ENCODE measurements around the gene PRDM16. TPM values are rescaled to one million over a fixed set of nuclear protein-coding genes. Genes with fewer than 3 reads are reported as not detected.

The PRDM16 gene
- total and polyA plus RNA-seq, 7 donors = 0.04 to 1.2 (median 0.31) TPM

DNA sequence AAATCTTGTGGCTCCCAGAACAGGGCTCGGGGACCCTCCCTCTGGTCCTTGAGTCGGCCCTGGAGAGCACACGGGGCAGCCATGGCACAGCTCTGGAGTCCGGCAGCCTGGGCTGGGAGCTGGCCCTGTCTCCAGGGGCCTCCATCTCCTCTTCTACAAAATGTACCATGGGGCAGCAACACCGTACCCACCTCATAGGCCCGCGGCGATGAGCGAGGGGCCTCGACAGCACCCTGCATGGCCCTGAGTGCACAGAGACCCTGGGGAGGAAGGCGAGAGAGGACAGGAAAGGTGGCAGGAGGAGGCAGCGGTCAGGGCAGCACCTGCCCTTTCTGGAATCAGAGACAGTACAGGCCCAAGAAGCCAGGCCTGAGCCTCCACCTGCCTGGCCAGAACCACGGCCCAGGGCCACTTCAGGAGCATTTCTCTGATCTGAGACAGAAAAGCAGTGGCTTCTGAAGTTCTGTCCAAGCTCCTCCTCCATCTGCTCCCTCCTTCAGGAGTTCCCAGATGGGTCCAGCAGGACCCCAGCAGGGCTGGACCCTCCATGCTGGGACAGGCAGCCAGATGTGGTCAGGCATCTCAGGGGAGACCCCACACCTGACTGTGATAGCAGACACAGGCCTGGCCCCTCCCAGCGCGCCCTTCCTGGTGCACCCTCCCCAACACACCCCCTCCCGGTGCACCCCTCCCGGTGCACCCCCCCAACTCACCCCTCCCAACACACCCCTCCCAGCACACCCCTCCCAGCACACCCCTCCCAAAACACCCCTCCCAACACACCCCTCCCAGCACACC lies 309.6 kb downstream of the PRDM16 start:
- 88 to 95% (median 90%) methylated on average over 13 to 17 of the region's 17 CpGs for WGBS, 3 donors
- DNase-seq (no peak), ATAC-seq (no peak)
- Histone ChIP-seq H3K27ac (no peak overlapping the region), H3K9me3 (no peaks in the 10 kb centered on the region), H3K27me3 (ENCODE audit: insufficient read depth in 3 of 3, low read length in 2 of 3) (peaks cover 0 to 6% (median 6%) of the 10 kb centered on the region in 3 donors), H3K36me3 (ENCODE audit: insufficient read depth in 1 of 2, low read depth in 1 of 2) (no peaks in the 10 kb centered on the region), H3K4me1 (no peaks in the 10 kb centered on the region), H3K4me3 (no peak overlapping the region)
- TF ChIP-seq, protein P1, sequence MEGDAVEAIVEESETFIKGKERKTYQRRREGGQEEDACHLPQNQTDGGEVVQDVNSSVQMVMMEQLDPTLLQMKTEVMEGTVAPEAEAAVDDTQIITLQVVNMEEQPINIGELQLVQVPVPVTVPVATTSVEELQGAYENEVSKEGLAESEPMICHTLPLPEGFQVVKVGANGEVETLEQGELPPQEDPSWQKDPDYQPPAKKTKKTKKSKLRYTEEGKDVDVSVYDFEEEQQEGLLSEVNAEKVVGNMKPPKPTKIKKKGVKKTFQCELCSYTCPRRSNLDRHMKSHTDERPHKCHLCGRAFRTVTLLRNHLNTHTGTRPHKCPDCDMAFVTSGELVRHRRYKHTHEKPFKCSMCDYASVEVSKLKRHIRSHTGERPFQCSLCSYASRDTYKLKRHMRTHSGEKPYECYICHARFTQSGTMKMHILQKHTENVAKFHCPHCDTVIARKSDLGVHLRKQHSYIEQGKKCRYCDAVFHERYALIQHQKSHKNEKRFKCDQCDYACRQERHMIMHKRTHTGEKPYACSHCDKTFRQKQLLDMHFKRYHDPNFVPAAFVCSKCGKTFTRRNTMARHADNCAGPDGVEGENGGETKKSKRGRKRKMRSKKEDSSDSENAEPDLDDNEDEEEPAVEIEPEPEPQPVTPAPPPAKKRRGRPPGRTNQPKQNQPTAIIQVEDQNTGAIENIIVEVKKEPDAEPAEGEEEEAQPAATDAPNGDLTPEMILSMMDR (IDR thresholded peaks at IDR 0.05) = no peak
- intact Hi-C loops (cut with DNase I) = no loop called here

DNA sequence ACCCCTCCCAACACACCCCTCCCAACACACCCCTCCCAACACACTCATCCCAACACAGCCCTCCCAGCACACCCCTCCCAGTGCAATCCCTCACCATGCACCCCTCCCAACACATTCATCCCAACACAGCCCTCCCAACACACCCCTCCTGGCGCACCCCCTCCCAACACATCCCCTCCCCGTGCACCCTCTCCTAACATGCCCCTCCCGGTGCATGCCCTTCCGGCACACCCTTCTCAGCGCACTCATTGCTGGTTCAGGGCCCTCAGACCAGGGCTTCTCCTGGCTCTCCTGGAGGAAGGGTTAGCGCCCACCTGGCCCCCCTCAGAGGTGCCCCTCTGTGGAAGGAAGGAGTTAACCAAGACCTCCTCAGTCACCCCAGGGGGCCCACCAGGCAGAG lies 310.9 kb downstream of the PRDM16 start:
- Histone ChIP-seq H3K4me3 (no peak overlapping the region), H3K9me3 (no peaks in the 10 kb centered on the region), H3K4me1 (no peaks in the 10 kb centered on the region), H3K27ac (no peak overlapping the region), H3K36me3 (ENCODE audit: insufficient read depth in 1 of 2, low read depth in 1 of 2) (no peaks in the 10 kb centered on the region), H3K27me3 (ENCODE audit: insufficient read depth in 3 of 3, low read length in 2 of 3) (peaks cover 0 to 6% (median 4%) of the 10 kb centered on the region in 3 donors)
- 85 to 88% (median 87%) methylated on average over 6 of the region's 6 CpGs for WGBS, 3 donors
- intact Hi-C loops (cut with DNase I) = no loop called here
- DNase-seq (no peak), ATAC-seq (no peak)
- TF ChIP-seq, protein P1 (IDR thresholded peaks at IDR 0.05) = no peak

DNA sequence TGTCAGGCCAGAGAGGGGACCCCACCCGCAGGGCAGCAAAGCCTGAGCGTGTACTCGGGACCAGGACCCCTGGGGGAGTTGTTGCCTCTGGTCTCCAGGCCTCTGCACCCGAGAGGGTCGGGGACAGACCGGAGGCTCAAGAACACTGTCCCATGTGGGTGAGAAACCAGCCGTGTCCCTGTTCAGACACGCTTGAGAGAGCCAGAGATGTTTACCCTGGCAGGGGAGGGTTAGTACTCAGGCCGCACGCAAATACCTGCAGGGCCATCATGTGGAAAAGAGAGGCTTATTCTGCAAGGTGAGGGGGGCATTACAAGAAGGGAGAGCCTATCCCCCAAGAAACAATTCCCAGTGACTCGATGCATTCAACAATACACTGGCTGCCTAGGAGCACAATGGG lies 311.5 kb downstream of the PRDM16 start:
- Histone ChIP-seq H3K4me1 (no peaks in the 10 kb centered on the region), H3K9me3 (no peaks in the 10 kb centered on the region), H3K27me3 (ENCODE audit: insufficient read depth in 3 of 3, low read length in 2 of 3) (peaks cover 0 to 5% (median under 1%) of the 10 kb centered on the region in 3 donors), H3K36me3 (ENCODE audit: insufficient read depth in 1 of 2, low read depth in 1 of 2) (no peaks in the 10 kb centered on the region), H3K4me3 (no peak overlapping the region), H3K27ac (no peak overlapping the region)
- TF ChIP-seq, protein P1 (IDR thresholded peaks at IDR 0.05) = no peak
- intact Hi-C loops (cut with DNase I) = no loop called here
- 76 to 85% (median 79%) methylated on average over 11 of the region's 11 CpGs for whole genome bisulfite sequencing, 3 donors
- ATAC-seq (no peak), DNase-seq (no peak)

DNA sequence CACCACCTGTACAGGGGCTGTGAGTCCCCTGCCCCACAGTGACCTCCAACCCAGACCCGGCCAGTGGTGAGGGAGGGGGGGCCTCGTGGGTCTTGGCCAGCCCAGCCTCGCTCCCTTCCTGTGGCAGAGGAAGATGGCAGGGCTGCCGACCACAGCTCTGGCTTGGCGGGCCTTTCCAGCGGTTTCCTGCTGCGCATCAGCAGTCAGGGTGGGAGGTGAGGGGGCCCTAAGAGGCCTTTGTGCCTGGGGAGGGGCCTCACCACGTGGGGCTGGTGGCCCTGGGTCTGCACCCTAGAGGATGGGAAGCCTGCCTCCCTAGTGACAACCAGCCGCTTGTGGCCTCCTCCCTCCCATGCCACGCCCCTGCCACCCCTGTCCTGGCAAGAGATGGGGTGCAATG lies 312.9 kb downstream of the PRDM16 start:
- WGBS, 3 donors = 69 to 70% (median 70%) methylated on average over 9 to 10 of the region's 10 CpGs
- TF ChIP-seq, protein P1 (IDR thresholded peaks at IDR 0.05) = no peak
- H3K36me3 ChIP-seq (ENCODE audit: insufficient read depth in 1 of 2, low read depth in 1 of 2) = no peaks in the 10 kb centered on the region
- no peaks in the 10 kb centered on the region for H3K9me3 ChIP-seq
- no peaks in the 10 kb centered on the region for H3K4me1 ChIP-seq
- intact Hi-C loops (cut with DNase I) = no loop called here
- no peak for DNase-seq
- ATAC-seq = no peak
- H3K27me3 ChIP-seq (ENCODE audit: insufficient read depth in 3 of 3, low read length in 2 of 3) = peaks cover 0 to 5% (median 0%) of the 10 kb centered on the region in 3 donors
- no peak overlapping the region for H3K4me3 ChIP-seq
- H3K27ac ChIP-seq = no peak overlapping the region
